ENCODE data around the gene LAGE3.
"Not testable (repeated sequence)": the region's sequence is repeated elsewhere in the genome, so short reads cannot be mapped to it uniquely, and the experiment has no call there.

The LAGE3 gene

GRCh38 chrX:154505734-154506133, 26.7 kb upstream of the LAGE3 start:
- Histone ChIP-seq H3K23ac (ENCODE audit: low read depth, low read length, poor library complexity) (no peak overlapping the region), H3K14ac (ENCODE audit: low read length) (no peak overlapping the region), H2BK12ac (ENCODE audit: low read length) (no peak overlapping the region), H2BK5ac (ENCODE audit: low read length) (no peak overlapping the region), H3K36me3 (replicated peaks in 1 of 2; ENCODE audit: control insufficient read depth in 2 of 2, insufficient read depth in 2 of 2, low read length in 2 of 2) (peaks cover 0 to 16% of the 10 kb centered on the region in 2 donors), H3K4ac (ENCODE audit: low read length) (no peak overlapping the region), H3K18ac (ENCODE audit: low read length) (no peak overlapping the region), H3K4me2 (ENCODE audit: insufficient read depth, low read length, poor library complexity, severe bottlenecking) (no peak overlapping the region), H3K27me3 (ENCODE audit: control insufficient read depth in 3 of 3, insufficient read depth in 3 of 3, low read depth in 1 of 3, low read length in 3 of 3) (no peaks in the 10 kb centered on the region), H2AFZ (ENCODE audit: low read length) (no peak overlapping the region), H4K91ac (ENCODE audit: low read depth, low read length, poor library complexity) (no peak overlapping the region), H3K4me3 (ENCODE audit: low read length in 2 of 2) (no peak overlapping the region), H4K8ac (ENCODE audit: low read depth, low read length) (no peak overlapping the region), H3K4me1 (ENCODE audit: control insufficient read depth in 2 of 2, insufficient read depth in 1 of 2, low read depth in 1 of 2, low read length in 2 of 2) (peaks cover 0 to 3% of the 10 kb centered on the region in 2 donors), H2BK15ac (ENCODE audit: low read length) (no peak overlapping the region), H3K9ac (ENCODE audit: low read depth, low read length, poor library complexity) (no peak overlapping the region), H3K27ac (replicated peaks; ENCODE audit: low read length) (no peak overlapping the region), H3K79me1 (ENCODE audit: low read depth, low read length) (no peaks in the 10 kb centered on the region), H2AK5ac (ENCODE audit: low read depth, low read length) (no peak overlapping the region), H3K9me3 (replicated peaks in 1 of 2; ENCODE audit: control insufficient read depth in 2 of 2, insufficient read depth in 1 of 2, low read depth in 1 of 2, low read length in 2 of 2) (no peaks in the 10 kb centered on the region), H2BK120ac (ENCODE audit: low read depth, low read length) (no peak overlapping the region)
- WGBS, 2 donors (ENCODE audit: extremely low coverage in 2 of 2, insufficient read length in 2 of 2, insufficient replicate concordance in 1 of 2) = no CpG with 5 or more reads among the region's 12 CpGs
- DNase-seq (ENCODE audit: low spot score) = no peak

- WGBS, 2 donors (ENCODE audit: extremely low coverage in 2 of 2, insufficient read length in 2 of 2, insufficient replicate concordance in 1 of 2) = no CpG with 5 or more reads among the region's 3 CpGs
Observed at GRCh38 chrX:154502989-154503388, 23.9 kb upstream of the LAGE3 start.

GRCh38 chrX:154502098-154502497, 23.0 kb upstream of the LAGE3 start:
- Histone ChIP-seq H2BK120ac (ENCODE audit: low read depth, low read length) (no peak overlapping the region), H3K23ac (ENCODE audit: low read depth, low read length, poor library complexity) (no peak overlapping the region), H3K4ac (ENCODE audit: low read length) (no peak overlapping the region), H3K4me2 (ENCODE audit: insufficient read depth, low read length, poor library complexity, severe bottlenecking) (no peak overlapping the region), H3K4me1 (ENCODE audit: control insufficient read depth in 2 of 2, insufficient read depth in 1 of 2, low read depth in 1 of 2, low read length in 2 of 2) (peaks cover 0 to 3% of the 10 kb centered on the region in 2 donors), H3K9me3 (replicated peaks in 1 of 2; ENCODE audit: control insufficient read depth in 2 of 2, insufficient read depth in 1 of 2, low read depth in 1 of 2, low read length in 2 of 2) (no peaks in the 10 kb centered on the region), H3K9ac (ENCODE audit: low read depth, low read length, poor library complexity) (no peak overlapping the region), H3K36me3 (replicated peaks in 1 of 2; ENCODE audit: control insufficient read depth in 2 of 2, insufficient read depth in 2 of 2, low read length in 2 of 2) (peaks cover 0 to 7% of the 10 kb centered on the region in 2 donors), H2BK12ac (ENCODE audit: low read length) (no peak overlapping the region), H3K18ac (ENCODE audit: low read length) (no peak overlapping the region), H4K8ac (ENCODE audit: low read depth, low read length) (no peak overlapping the region), H3K79me1 (ENCODE audit: low read depth, low read length) (no peaks in the 10 kb centered on the region), H2AFZ (ENCODE audit: low read length) (no peak overlapping the region), H2BK15ac (ENCODE audit: low read length) (no peak overlapping the region), H3K14ac (ENCODE audit: low read length) (no peak overlapping the region), H2BK5ac (ENCODE audit: low read length) (no peak overlapping the region), H2AK5ac (ENCODE audit: low read depth, low read length) (no peak overlapping the region), H4K91ac (ENCODE audit: low read depth, low read length, poor library complexity) (no peak overlapping the region), H3K27me3 (ENCODE audit: control insufficient read depth in 3 of 3, insufficient read depth in 3 of 3, low read depth in 1 of 3, low read length in 3 of 3) (no peaks in the 10 kb centered on the region), H3K27ac (replicated peaks; ENCODE audit: low read length) (no peak overlapping the region), H3K4me3 (ENCODE audit: low read length in 2 of 2) (no peak overlapping the region)
- DNase-seq (ENCODE audit: low spot score) = no peak
- WGBS, 2 donors (ENCODE audit: extremely low coverage in 2 of 2, insufficient read length in 2 of 2, insufficient replicate concordance in 1 of 2) = no CpG with 5 or more reads among the region's 8 CpGs

More at GRCh38 chrX:154502989-154503388, 23.9 kb upstream of the LAGE3 start:
- no peak overlapping the region for H3K23ac ChIP-seq (ENCODE audit: low read depth, low read length, poor library complexity)
- H4K8ac ChIP-seq (ENCODE audit: low read depth, low read length) = no peak overlapping the region
- no peaks in the 10 kb centered on the region for H3K79me1 ChIP-seq (ENCODE audit: low read depth, low read length)
- no peak overlapping the region for H2BK120ac ChIP-seq (ENCODE audit: low read depth, low read length)
- H2BK5ac ChIP-seq (ENCODE audit: low read length) = no peak overlapping the region
- H3K36me3 ChIP-seq (replicated peaks in 1 of 2; ENCODE audit: control insufficient read depth in 2 of 2, insufficient read depth in 2 of 2, low read length in 2 of 2) = peaks cover 0 to 7% of the 10 kb centered on the region in 2 donors
- no peak overlapping the region for H3K9ac ChIP-seq (ENCODE audit: low read depth, low read length, poor library complexity)
- H3K4me2 ChIP-seq (ENCODE audit: insufficient read depth, low read length, poor library complexity, severe bottlenecking) = no peak overlapping the region
- H3K27ac ChIP-seq (replicated peaks; ENCODE audit: low read length) = no peak overlapping the region
- peaks cover 0 to 3% of the 10 kb centered on the region in 2 donors for H3K4me1 ChIP-seq (ENCODE audit: control insufficient read depth in 2 of 2, insufficient read depth in 1 of 2, low read depth in 1 of 2, low read length in 2 of 2)
- no peak overlapping the region for H3K14ac ChIP-seq (ENCODE audit: low read length)
- no peak overlapping the region for H3K4ac ChIP-seq (ENCODE audit: low read length)
- no peak overlapping the region for H4K91ac ChIP-seq (ENCODE audit: low read depth, low read length, poor library complexity)
- no peak overlapping the region for H2AFZ ChIP-seq (ENCODE audit: low read length)
- H3K18ac ChIP-seq (ENCODE audit: low read length) = no peak overlapping the region
- DNase-seq (ENCODE audit: low spot score) = no peak
- no peak overlapping the region for H2AK5ac ChIP-seq (ENCODE audit: low read depth, low read length)
- no peaks in the 10 kb centered on the region for H3K9me3 ChIP-seq (replicated peaks in 1 of 2; ENCODE audit: control insufficient read depth in 2 of 2, insufficient read depth in 1 of 2, low read depth in 1 of 2, low read length in 2 of 2)
- no peak overlapping the region for H2BK12ac ChIP-seq (ENCODE audit: low read length)
- H3K4me3 ChIP-seq (ENCODE audit: low read length in 2 of 2) = no peak overlapping the region
- H2BK15ac ChIP-seq (ENCODE audit: low read length) = no peak overlapping the region
- H3K27me3 ChIP-seq (ENCODE audit: control insufficient read depth in 3 of 3, insufficient read depth in 3 of 3, low read depth in 1 of 3, low read length in 3 of 3) = no peaks in the 10 kb centered on the region

- H3K27ac ChIP-seq (replicated peaks; ENCODE audit: low read length); H3K36me3 ChIP-seq (replicated peaks in 1 of 2; ENCODE audit: control insufficient read depth in 2 of 2, insufficient read depth in 2 of 2, low read length in 2 of 2); H4K91ac ChIP-seq (ENCODE audit: low read depth, low read length, poor library complexity); H2AK5ac ChIP-seq (ENCODE audit: low read depth, low read length); H2BK15ac ChIP-seq (ENCODE audit: low read length); H3K27me3 ChIP-seq (ENCODE audit: control insufficient read depth in 3 of 3, insufficient read depth in 3 of 3, low read depth in 1 of 3, low read length in 3 of 3); H4K8ac ChIP-seq (ENCODE audit: low read depth, low read length); H2BK12ac ChIP-seq (ENCODE audit: low read length); H3K4me2 ChIP-seq (ENCODE audit: insufficient read depth, low read length, poor library complexity, severe bottlenecking); H2BK120ac ChIP-seq (ENCODE audit: low read depth, low read length); H3K4me3 ChIP-seq (ENCODE audit: low read length in 2 of 2); DNase-seq (ENCODE audit: low spot score); H3K4me1 ChIP-seq (ENCODE audit: control insufficient read depth in 2 of 2, insufficient read depth in 1 of 2, low read depth in 1 of 2, low read length in 2 of 2); H3K4ac ChIP-seq (ENCODE audit: low read length); H3K79me1 ChIP-seq (ENCODE audit: low read depth, low read length); H3K9ac ChIP-seq (ENCODE audit: low read depth, low read length, poor library complexity); H3K23ac ChIP-seq (ENCODE audit: low read depth, low read length, poor library complexity); H2AFZ ChIP-seq (ENCODE audit: low read length); H3K18ac ChIP-seq (ENCODE audit: low read length); H2BK5ac ChIP-seq (ENCODE audit: low read length); H3K14ac ChIP-seq (ENCODE audit: low read length); H3K9me3 ChIP-seq (replicated peaks in 1 of 2; ENCODE audit: control insufficient read depth in 2 of 2, insufficient read depth in 1 of 2, low read depth in 1 of 2, low read length in 2 of 2): not testable (repeated sequence)
- WGBS, 2 donors (ENCODE audit: extremely low coverage in 2 of 2, insufficient read length in 2 of 2, insufficient replicate concordance in 1 of 2) = no CpG with 5 or more reads among the region's 7 CpGs
Observed at GRCh38 chrX:154501423-154501822, 22.3 kb upstream of the LAGE3 start.
